Endothelial cell of umbilical vein (primary cell): ENCODE data around the gene FOXP1.

Source experiments
- CTCF ChIP-seq, 2 donors: IDR thresholded peaks; 1 replicate in 1 of 2; 2 replicates in 1 of 2; pipeline ENCODE4 v1.5.1; 2011; ENCODE audit warnings: low read length in 2 of 2, mild to moderate bottlenecking in 2 of 2, moderate library complexity in 2 of 2, control low read depth in 1 of 2, inconsistent platforms in 1 of 2, low read depth in 1 of 2; ENCODE audit not compliant: insufficient read depth in 1 of 2; ENCODE audit errors: extremely low read depth in 1 of 2
- EZH2 ChIP-seq: IDR thresholded peaks from 2 replicates; pipeline ENCODE4 v1.6.1; 2012; ENCODE audit warnings: borderline replicate concordance, low read depth, mild to moderate bottlenecking, moderate library complexity, low read length, inconsistent platforms; ENCODE audit not compliant: severe bottlenecking
- FOS ChIP-seq: IDR thresholded peaks from 2 replicates; pipeline ENCODE4 v1.6.1; 2011; ENCODE audit warnings: mild to moderate bottlenecking, low read length, moderate library complexity, borderline replicate concordance; ENCODE audit not compliant: insufficient read depth
- JUN ChIP-seq: IDR thresholded peaks from 2 replicates; pipeline ENCODE4 v1.6.1; 2011; ENCODE audit warnings: borderline replicate concordance, low read depth; ENCODE audit not compliant: insufficient read length, insufficient read depth
- MYC ChIP-seq: IDR thresholded peaks from one replicate; pipeline ENCODE4 v1.6.1; 2011; ENCODE audit warnings: mild to moderate bottlenecking, low read depth, low read length
- POLR2A ChIP-seq: IDR thresholded peaks from 2 replicates; pipeline ENCODE4 v1.6.1; 2012; ENCODE audit warnings: low read depth, mild to moderate bottlenecking, control low read depth, low read length
- POLR2AphosphoS5 ChIP-seq: IDR thresholded peaks from 2 replicates; pipeline ENCODE4 v1.6.1; 2012; ENCODE audit warnings: low read depth, mild to moderate bottlenecking, control low read depth, low read length, moderate library complexity; ENCODE audit not compliant: insufficient read depth
- TF ChIP-seq, protein P1 (sequence below): IDR thresholded peaks from 2 replicates; pipeline ENCODE4 v1.6.1; 2011; ENCODE audit not compliant: insufficient read depth, insufficient read length

DNA sequence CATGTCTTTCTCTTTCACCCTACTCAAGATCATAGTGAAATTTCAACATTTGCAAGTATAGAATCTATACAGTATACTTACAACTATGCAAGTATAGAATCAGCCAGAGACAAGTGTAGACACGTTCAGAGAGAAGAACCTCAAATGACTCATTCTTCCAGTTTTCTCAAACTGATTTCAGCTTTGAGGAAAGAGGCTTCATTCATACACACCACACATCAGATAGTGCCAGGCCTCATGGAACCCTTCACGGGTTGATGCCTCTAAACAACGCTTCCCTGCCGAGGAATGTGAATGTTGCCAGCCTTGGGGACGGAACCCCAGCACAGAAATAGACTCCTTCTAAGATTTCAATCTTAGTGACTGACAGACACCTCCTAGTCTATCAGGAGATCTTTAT lies 135.7 kb downstream of the FOXP1 start:
- no peak for TF ChIP-seq CTCF (IDR thresholded peaks at IDR 0.05; ENCODE audit: extremely low read depth in 1 of 2, insufficient read depth in 1 of 2, low read depth in 1 of 2, low read length in 2 of 2)
- TF ChIP-seq, protein P1, sequence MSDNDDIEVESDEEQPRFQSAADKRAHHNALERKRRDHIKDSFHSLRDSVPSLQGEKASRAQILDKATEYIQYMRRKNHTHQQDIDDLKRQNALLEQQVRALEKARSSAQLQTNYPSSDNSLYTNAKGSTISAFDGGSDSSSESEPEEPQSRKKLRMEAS = no peak
- TF ChIP-seq POLR2A = no peak
- no peak for TF ChIP-seq EZH2
- no peak for TF ChIP-seq POLR2AphosphoS5
- TF ChIP-seq MYC = no peak
- no peak for TF ChIP-seq JUN
- no peak for TF ChIP-seq FOS
